ENCODE results near the gene LGALS1. TPM values are rescaled to one million over a fixed set of nuclear protein-coding genes. Genes with fewer than 3 reads are reported as not detected.
A peak's percentile ranks its signal among the peaks of the same experiment; 100 is the strongest.

Gene LGALS1
- total RNA-seq, 2 donors from 2014 or later = 1,470 to 1,957 TPM

DNA sequence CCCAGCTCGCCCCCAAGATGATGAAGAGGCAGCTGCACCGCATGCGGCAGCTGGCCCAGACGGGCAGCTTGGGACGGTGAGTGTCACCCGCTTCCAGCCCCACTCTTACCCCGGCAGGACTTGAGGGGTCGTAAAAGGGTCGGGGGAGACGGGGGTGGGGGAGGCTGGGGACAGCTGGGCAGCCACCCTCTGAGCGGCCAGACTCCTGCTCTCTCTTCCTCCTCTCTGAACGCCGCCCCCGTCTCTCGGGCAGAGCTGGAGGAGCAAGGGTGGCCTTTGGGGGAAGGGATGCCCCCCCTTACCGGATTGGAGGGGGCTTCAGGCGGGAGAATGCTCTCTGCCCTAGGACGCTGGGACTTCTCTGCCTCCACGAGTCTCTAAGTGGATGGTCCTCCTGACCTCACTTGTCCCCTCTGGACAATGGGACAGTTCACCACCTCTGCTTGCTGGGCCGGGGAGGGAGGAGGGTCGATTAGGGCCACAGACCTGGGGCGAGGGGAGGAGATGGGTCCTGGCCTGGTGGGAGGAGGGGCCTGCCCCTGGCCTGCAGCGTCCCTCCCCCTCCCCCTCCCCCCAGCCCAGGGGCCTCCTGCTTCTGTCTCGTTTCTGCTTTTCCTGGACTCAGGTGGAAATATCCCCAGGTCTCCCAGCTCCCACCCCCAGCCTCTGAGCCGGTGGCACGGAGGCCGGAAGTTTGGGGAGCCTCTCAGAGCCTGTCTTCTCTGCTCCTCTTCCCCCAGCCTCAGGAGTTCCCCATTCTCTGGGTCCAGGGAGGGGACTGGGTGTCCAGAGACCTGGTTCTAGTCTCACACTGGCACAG is 35.5 kb upstream of the LGALS1 start:
- no peaks in the 10 kb centered on the region for H3K36me3 ChIP-seq
- ATAC-seq (ENCODE audit: insufficient number of reproducible peaks, low FRiP score, low read depth) (no peak), DNase-seq (ENCODE audit: low spot score) (no peak)
- no peak overlapping the region for H3K27ac ChIP-seq
- H3K9me3 ChIP-seq = no peaks in the 10 kb centered on the region
- peaks cover 0 to 12% of the 10 kb centered on the region in 2 donors for H3K4me1 ChIP-seq (ENCODE audit: control insufficient read depth in 1 of 2, low read depth in 2 of 2)
- TF ChIP-seq, protein P1, sequence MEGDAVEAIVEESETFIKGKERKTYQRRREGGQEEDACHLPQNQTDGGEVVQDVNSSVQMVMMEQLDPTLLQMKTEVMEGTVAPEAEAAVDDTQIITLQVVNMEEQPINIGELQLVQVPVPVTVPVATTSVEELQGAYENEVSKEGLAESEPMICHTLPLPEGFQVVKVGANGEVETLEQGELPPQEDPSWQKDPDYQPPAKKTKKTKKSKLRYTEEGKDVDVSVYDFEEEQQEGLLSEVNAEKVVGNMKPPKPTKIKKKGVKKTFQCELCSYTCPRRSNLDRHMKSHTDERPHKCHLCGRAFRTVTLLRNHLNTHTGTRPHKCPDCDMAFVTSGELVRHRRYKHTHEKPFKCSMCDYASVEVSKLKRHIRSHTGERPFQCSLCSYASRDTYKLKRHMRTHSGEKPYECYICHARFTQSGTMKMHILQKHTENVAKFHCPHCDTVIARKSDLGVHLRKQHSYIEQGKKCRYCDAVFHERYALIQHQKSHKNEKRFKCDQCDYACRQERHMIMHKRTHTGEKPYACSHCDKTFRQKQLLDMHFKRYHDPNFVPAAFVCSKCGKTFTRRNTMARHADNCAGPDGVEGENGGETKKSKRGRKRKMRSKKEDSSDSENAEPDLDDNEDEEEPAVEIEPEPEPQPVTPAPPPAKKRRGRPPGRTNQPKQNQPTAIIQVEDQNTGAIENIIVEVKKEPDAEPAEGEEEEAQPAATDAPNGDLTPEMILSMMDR (IDR thresholded peaks at IDR 0.05) = no peak
- peak overlapping the region; percentile 74 for H3K4me3 ChIP-seq
- no peaks in the 10 kb centered on the region for H3K27me3 ChIP-seq (replicated peaks; ENCODE audit: insufficient read depth)

DNA sequence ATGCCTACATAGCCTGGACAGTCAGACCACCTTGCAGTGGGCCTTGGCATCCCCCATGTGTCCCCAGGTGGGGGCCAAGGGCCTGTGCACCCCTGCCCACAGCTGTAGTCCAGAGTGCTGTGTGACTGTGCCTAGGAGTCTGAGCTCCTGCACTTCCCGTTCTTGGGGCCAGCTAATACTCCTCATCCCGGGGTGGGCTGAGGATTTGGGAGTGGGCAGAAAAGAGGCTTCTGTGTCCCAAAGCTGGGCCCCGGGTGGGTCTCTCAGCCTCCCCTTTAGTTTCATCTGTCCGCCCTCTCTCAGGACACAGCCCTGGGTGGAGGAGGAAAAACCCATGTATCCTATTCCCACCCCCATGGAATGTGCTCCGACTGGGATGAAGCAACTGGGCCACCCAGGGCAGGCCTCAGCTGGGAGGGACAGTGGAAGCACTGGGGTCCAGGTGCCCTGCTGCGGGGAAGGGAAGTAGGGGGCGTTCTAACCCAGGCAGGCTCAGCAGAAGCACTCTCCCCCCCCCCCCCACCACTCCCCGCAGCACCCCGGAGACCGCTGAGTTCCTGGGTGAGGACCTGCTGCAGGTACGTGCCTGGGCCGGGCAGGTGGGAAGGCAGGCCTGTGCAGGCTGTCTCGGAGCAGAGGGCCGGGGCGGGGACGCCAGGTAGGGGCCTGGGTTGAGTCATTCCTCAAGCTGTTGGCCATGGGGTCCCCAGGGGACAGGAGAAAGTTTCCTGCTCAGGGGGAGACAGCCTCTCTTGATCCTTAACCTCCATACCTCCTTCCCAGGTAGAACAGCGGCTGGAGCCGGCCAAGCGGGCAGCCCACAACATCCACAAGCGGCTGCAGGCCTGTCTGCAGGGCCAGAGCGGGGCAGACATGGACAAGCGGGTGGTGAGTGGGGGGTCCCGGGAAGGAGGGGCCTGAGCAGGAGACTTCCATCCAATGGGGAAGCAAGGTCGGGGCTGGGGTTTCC is 34.6 kb upstream of the LGALS1 start:
- ATAC-seq (ENCODE audit: insufficient number of reproducible peaks, low FRiP score, low read depth) (no peak), DNase-seq (ENCODE audit: low spot score) (no peak)
- H3K36me3 ChIP-seq = no peaks in the 10 kb centered on the region
- peaks cover 0 to 12% of the 10 kb centered on the region in 2 donors for H3K4me1 ChIP-seq (ENCODE audit: control insufficient read depth in 1 of 2, low read depth in 2 of 2)
- peak overlapping the region; percentile 74 for H3K4me3 ChIP-seq
- no peaks in the 10 kb centered on the region for H3K27me3 ChIP-seq (replicated peaks; ENCODE audit: insufficient read depth)
- H3K27ac ChIP-seq = no peak overlapping the region
- H3K9me3 ChIP-seq = no peaks in the 10 kb centered on the region
- TF ChIP-seq, protein P1 (IDR thresholded peaks at IDR 0.05) = no peak

DNA sequence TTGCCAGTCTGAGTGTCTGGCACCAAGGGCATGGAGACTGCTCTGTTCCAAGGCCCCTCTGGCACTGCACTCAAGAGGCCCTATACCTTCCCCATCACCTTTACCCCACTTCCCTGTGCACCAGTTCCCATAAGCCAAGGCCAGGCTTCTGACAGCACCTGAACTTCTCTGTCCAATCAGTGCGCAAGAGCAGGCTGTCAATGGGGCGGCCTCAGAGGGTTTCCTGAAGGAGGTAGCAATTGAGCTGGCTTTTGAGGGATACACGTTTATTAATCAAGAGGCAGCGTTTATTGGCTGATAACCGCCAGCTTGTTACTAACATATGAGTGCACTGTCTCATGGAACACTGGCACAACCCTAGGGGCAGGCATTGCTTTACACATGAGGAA is 33.9 kb upstream of the LGALS1 start:
- ATAC-seq (ENCODE audit: insufficient number of reproducible peaks, low FRiP score, low read depth) (no peak), DNase-seq (ENCODE audit: low spot score) (no peak)
- Histone ChIP-seq H3K27ac (no peak overlapping the region), H3K27me3 (replicated peaks; ENCODE audit: insufficient read depth) (no peaks in the 10 kb centered on the region), H3K4me1 (ENCODE audit: control insufficient read depth in 1 of 2, low read depth in 2 of 2) (peaks cover 0 to 12% of the 10 kb centered on the region in 2 donors), H3K36me3 (no peaks in the 10 kb centered on the region), H3K9me3 (no peaks in the 10 kb centered on the region), H3K4me3 (no peak overlapping the region)
- TF ChIP-seq, protein P1 (IDR thresholded peaks at IDR 0.05) = no peak

DNA sequence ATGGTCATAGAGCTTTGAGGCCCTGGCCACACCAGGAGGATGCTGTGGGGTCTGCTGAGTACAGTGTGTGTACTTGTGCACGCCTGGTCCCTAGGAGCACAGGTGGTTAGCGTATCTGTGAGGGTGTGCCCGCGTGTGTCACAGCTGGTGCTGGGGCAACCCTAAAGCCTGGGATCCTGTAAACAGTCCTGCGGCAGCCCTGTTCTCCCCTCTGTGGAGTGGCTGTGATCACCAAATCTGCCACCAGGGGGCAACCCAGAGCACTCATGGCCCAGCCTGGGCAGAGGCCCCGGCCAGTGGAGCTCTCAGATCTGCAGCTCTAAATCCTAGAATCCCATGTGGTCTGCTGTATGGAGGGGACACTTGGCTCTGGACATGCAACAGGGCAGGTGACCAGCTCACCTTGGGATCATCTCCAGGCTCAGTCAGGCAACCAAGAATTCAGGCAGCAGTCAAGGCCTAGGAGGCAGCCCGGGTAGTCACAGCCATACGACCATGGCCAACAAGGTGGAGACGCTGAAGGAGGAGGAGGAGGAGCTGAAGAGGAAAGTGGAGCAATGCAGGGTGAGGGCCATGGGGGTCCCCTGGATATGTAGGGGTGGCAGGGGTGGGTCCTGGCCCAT is 32.1 kb upstream of the LGALS1 start:
- TF ChIP-seq, protein P1 (IDR thresholded peaks at IDR 0.05) = peak; percentile 96
- Histone ChIP-seq H3K27ac (no peak overlapping the region), H3K27me3 (replicated peaks; ENCODE audit: insufficient read depth) (no peaks in the 10 kb centered on the region), H3K36me3 (no peaks in the 10 kb centered on the region), H3K4me1 (ENCODE audit: control insufficient read depth in 1 of 2, low read depth in 2 of 2) (peaks cover 0 to 12% of the 10 kb centered on the region in 2 donors), H3K9me3 (no peaks in the 10 kb centered on the region), H3K4me3 (no peak overlapping the region)
- peak; percentile 47 for DNase-seq (ENCODE audit: low spot score)
- no peak for ATAC-seq (ENCODE audit: insufficient number of reproducible peaks, low FRiP score, low read depth)

Data from thoracic aorta (tissue), 2 donors.